ENCODE measurements around the gene GUCY1B1.

The GUCY1B1 gene

DNA sequence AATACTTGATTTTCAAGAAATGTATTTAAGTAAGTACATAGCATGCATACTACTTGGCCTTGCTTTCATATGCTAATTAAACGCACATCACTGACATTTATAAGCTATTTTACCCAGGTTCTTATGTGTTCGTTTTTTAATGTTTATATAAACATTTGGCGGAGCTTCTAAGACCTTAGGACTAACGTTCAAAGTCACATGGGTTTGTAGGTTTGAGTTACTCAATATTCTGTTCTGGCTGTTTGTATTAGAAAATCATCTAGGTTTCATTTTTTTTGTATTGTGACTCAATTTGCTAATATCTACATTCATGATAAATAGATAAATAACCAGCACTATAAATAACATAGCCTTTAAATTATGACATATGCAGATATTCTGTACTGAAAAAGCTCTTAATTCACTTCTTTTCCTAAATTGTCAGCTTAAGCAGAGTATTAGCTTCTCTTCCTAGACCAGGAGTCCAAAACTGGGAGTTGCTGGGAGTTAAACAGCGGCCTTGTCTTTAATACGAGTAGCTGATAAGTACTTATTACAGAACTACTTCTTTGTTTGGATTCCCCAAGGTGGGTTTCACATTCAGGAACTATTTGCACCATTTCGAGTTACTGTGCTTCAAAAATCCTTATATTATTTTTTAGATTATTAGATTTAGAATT lies 42.0 kb downstream of the GUCY1B1 start:
- Histone ChIP-seq H3K9ac (ENCODE audit: low read depth, low read length, poor library complexity) (no peak overlapping the region), H4K91ac (ENCODE audit: low read depth, low read length, poor library complexity) (no peak overlapping the region), H3K36me3 (replicated peaks in 1 of 2; ENCODE audit: control insufficient read depth in 2 of 2, insufficient read depth in 2 of 2, low read length in 2 of 2) (peaks cover 4 to 11% of the 10 kb centered on the region in 2 donors), H2BK15ac (ENCODE audit: low read length) (no peak overlapping the region), H3K79me1 (ENCODE audit: low read depth, low read length) (no peaks in the 10 kb centered on the region), H3K4me2 (ENCODE audit: insufficient read depth, low read length, poor library complexity, severe bottlenecking) (no peak overlapping the region), H2AFZ (ENCODE audit: low read length) (no peak overlapping the region), H3K14ac (ENCODE audit: low read length) (no peak overlapping the region), H3K4me1 (ENCODE audit: control insufficient read depth in 2 of 2, insufficient read depth in 1 of 2, low read depth in 1 of 2, low read length in 2 of 2) (no peaks in the 10 kb centered on the region), H3K27ac (replicated peaks; ENCODE audit: low read length) (no peak overlapping the region), H2BK120ac (ENCODE audit: low read depth, low read length) (no peak overlapping the region), H4K8ac (ENCODE audit: low read depth, low read length) (no peak overlapping the region), H3K23ac (ENCODE audit: low read depth, low read length, poor library complexity) (no peak overlapping the region), H3K9me3 (replicated peaks in 1 of 2; ENCODE audit: control insufficient read depth in 2 of 2, insufficient read depth in 1 of 2, low read depth in 1 of 2, low read length in 2 of 2) (no peaks in the 10 kb centered on the region), H2BK12ac (ENCODE audit: low read length) (no peak overlapping the region), H3K18ac (ENCODE audit: low read length) (no peak overlapping the region), H2AK5ac (ENCODE audit: low read depth, low read length) (no peak overlapping the region), H2BK5ac (ENCODE audit: low read length) (no peak overlapping the region), H3K4me3 (ENCODE audit: low read length in 2 of 2) (no peak overlapping the region), H3K27me3 (ENCODE audit: control insufficient read depth in 3 of 3, insufficient read depth in 3 of 3, low read depth in 1 of 3, low read length in 3 of 3) (no peaks in the 10 kb centered on the region), H3K4ac (ENCODE audit: low read length) (no peak overlapping the region)
- WGBS, 2 donors (ENCODE audit: extremely low coverage in 2 of 2, insufficient read length in 2 of 2, insufficient replicate concordance in 1 of 2) = no CpG with 5 or more reads among the region's 7 CpGs
- DNase-seq (ENCODE audit: low spot score) = no peak

DNA sequence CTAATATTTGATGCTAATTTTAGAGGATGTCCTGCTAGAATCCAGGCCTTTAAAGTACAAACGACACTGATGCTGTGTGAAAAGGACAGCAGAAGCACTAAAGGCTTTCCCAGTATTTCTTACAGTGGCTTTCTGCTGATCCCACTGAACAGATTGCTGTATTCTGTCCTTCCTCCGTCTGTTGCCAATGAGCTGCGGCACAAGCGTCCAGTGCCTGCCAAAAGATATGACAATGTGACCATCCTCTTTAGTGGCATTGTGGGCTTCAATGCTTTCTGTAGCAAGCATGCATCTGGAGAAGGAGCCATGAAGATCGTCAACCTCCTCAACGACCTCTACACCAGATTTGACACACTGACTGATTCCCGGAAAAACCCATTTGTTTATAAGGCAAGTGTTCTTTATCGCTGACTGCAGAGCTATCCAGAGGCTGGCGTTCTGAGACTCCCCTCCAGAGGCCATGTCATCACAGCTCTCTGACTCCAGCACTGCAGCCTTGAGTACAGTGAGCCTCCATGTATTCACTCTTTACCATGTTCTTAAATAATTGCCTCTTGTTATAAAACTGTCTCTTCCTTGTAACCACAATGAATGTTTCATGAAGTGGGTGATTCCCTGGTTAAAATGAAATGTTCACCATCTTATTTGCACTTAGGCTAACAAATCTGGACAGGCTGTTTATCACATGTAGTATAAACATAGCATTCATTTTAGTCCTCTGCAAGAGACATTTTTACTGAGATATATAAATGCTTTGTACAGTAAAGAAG lies 43.6 kb downstream of the GUCY1B1 start:
- Histone ChIP-seq H3K27me3 (ENCODE audit: control insufficient read depth in 3 of 3, insufficient read depth in 3 of 3, low read depth in 1 of 3, low read length in 3 of 3) (no peaks in the 10 kb centered on the region), H3K4me2 (ENCODE audit: insufficient read depth, low read length, poor library complexity, severe bottlenecking) (no peak overlapping the region), H2BK120ac (ENCODE audit: low read depth, low read length) (no peak overlapping the region), H2BK5ac (ENCODE audit: low read length) (no peak overlapping the region), H3K4ac (ENCODE audit: low read length) (no peak overlapping the region), H2BK15ac (ENCODE audit: low read length) (no peak overlapping the region), H3K23ac (ENCODE audit: low read depth, low read length, poor library complexity) (no peak overlapping the region), H4K91ac (ENCODE audit: low read depth, low read length, poor library complexity) (no peak overlapping the region), H3K14ac (ENCODE audit: low read length) (no peak overlapping the region), H3K9ac (ENCODE audit: low read depth, low read length, poor library complexity) (no peak overlapping the region), H3K9me3 (replicated peaks in 1 of 2; ENCODE audit: control insufficient read depth in 2 of 2, insufficient read depth in 1 of 2, low read depth in 1 of 2, low read length in 2 of 2) (no peaks in the 10 kb centered on the region), H2BK12ac (ENCODE audit: low read length) (no peak overlapping the region), H3K18ac (ENCODE audit: low read length) (no peak overlapping the region), H3K79me1 (ENCODE audit: low read depth, low read length) (no peaks in the 10 kb centered on the region), H2AK5ac (ENCODE audit: low read depth, low read length) (no peak overlapping the region), H3K27ac (replicated peaks; ENCODE audit: low read length) (no peak overlapping the region), H3K4me1 (ENCODE audit: control insufficient read depth in 2 of 2, insufficient read depth in 1 of 2, low read depth in 1 of 2, low read length in 2 of 2) (no peaks in the 10 kb centered on the region), H2AFZ (ENCODE audit: low read length) (no peak overlapping the region), H4K8ac (ENCODE audit: low read depth, low read length) (no peak overlapping the region), H3K36me3 (replicated peaks in 1 of 2; ENCODE audit: control insufficient read depth in 2 of 2, insufficient read depth in 2 of 2, low read length in 2 of 2) (peaks cover 4 to 11% of the 10 kb centered on the region in 2 donors), H3K4me3 (ENCODE audit: low read length in 2 of 2) (no peak overlapping the region)
- WGBS, 2 donors (ENCODE audit: extremely low coverage in 2 of 2, insufficient read length in 2 of 2, insufficient replicate concordance in 1 of 2) = no CpG with 5 or more reads among the region's 9 CpGs
- no peak for DNase-seq (ENCODE audit: low spot score)

DNA sequence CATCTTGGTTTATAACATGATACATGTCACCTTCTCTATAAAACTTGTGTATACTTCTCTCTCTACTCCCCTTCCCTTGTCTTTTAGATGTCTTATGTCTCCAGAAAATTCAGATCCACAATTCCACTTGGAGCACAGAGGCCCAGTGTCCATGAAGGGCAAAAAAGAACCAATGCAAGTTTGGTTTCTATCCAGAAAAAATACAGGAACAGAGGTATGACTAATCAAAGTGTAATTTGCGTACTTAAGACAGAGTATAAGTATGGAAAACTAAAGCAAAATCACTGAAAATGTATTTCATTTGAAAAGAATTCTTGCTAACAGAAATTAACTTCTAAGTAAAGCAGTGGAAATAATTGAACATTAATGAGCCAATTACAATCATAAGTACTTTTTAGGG lies 46.2 kb downstream of the GUCY1B1 start:
- DNase-seq (ENCODE audit: low spot score) = no peak
- Histone ChIP-seq H3K4ac (ENCODE audit: low read length) (no peak overlapping the region), H2BK5ac (ENCODE audit: low read length) (no peak overlapping the region), H3K36me3 (replicated peaks in 1 of 2; ENCODE audit: control insufficient read depth in 2 of 2, insufficient read depth in 2 of 2, low read length in 2 of 2) (peaks cover 4 to 9% of the 10 kb centered on the region in 2 donors), H3K14ac (ENCODE audit: low read length) (no peak overlapping the region), H2BK15ac (ENCODE audit: low read length) (no peak overlapping the region), H2BK120ac (ENCODE audit: low read depth, low read length) (no peak overlapping the region), H3K27ac (replicated peaks; ENCODE audit: low read length) (no peak overlapping the region), H3K4me1 (ENCODE audit: control insufficient read depth in 2 of 2, insufficient read depth in 1 of 2, low read depth in 1 of 2, low read length in 2 of 2) (no peaks in the 10 kb centered on the region), H4K8ac (ENCODE audit: low read depth, low read length) (no peak overlapping the region), H3K18ac (ENCODE audit: low read length) (no peak overlapping the region), H2AK5ac (ENCODE audit: low read depth, low read length) (no peak overlapping the region), H3K9ac (ENCODE audit: low read depth, low read length, poor library complexity) (no peak overlapping the region), H3K9me3 (replicated peaks in 1 of 2; ENCODE audit: control insufficient read depth in 2 of 2, insufficient read depth in 1 of 2, low read depth in 1 of 2, low read length in 2 of 2) (no peaks in the 10 kb centered on the region), H4K91ac (ENCODE audit: low read depth, low read length, poor library complexity) (no peak overlapping the region), H3K23ac (ENCODE audit: low read depth, low read length, poor library complexity) (no peak overlapping the region), H3K27me3 (ENCODE audit: control insufficient read depth in 3 of 3, insufficient read depth in 3 of 3, low read depth in 1 of 3, low read length in 3 of 3) (no peaks in the 10 kb centered on the region), H3K4me3 (ENCODE audit: low read length in 2 of 2) (no peak overlapping the region), H2BK12ac (ENCODE audit: low read length) (no peak overlapping the region), H3K79me1 (ENCODE audit: low read depth, low read length) (no peaks in the 10 kb centered on the region), H2AFZ (ENCODE audit: low read length) (no peak overlapping the region), H3K4me2 (ENCODE audit: insufficient read depth, low read length, poor library complexity, severe bottlenecking) (no peak overlapping the region)
- WGBS, 2 donors (ENCODE audit: extremely low coverage in 2 of 2, insufficient read length in 2 of 2, insufficient replicate concordance in 1 of 2) = no CpG with 5 or more reads among the region's 1 CpG

GRCh38 chr4:155807021-155807420 lies 48.2 kb downstream of the GUCY1B1 start:
- H3K27ac ChIP-seq (replicated peaks; ENCODE audit: low read length) = no peak overlapping the region
- H3K9ac ChIP-seq (ENCODE audit: low read depth, low read length, poor library complexity) = no peak overlapping the region
- no peaks in the 10 kb centered on the region for H3K4me1 ChIP-seq (ENCODE audit: control insufficient read depth in 2 of 2, insufficient read depth in 1 of 2, low read depth in 1 of 2, low read length in 2 of 2)
- no peak overlapping the region for H3K23ac ChIP-seq (ENCODE audit: low read depth, low read length, poor library complexity)
- H3K4me2 ChIP-seq (ENCODE audit: insufficient read depth, low read length, poor library complexity, severe bottlenecking) = no peak overlapping the region
- no peak overlapping the region for H2BK15ac ChIP-seq (ENCODE audit: low read length)
- H2BK12ac ChIP-seq (ENCODE audit: low read length) = no peak overlapping the region
- peaks cover 4 to 9% of the 10 kb centered on the region in 2 donors for H3K36me3 ChIP-seq (replicated peaks in 1 of 2; ENCODE audit: control insufficient read depth in 2 of 2, insufficient read depth in 2 of 2, low read length in 2 of 2)
- no peak overlapping the region for H4K8ac ChIP-seq (ENCODE audit: low read depth, low read length)
- H3K9me3 ChIP-seq (replicated peaks in 1 of 2; ENCODE audit: control insufficient read depth in 2 of 2, insufficient read depth in 1 of 2, low read depth in 1 of 2, low read length in 2 of 2) = no peaks in the 10 kb centered on the region
- no peak overlapping the region for H2BK120ac ChIP-seq (ENCODE audit: low read depth, low read length)
- H4K91ac ChIP-seq (ENCODE audit: low read depth, low read length, poor library complexity) = no peak overlapping the region
- WGBS, 2 donors (ENCODE audit: extremely low coverage in 2 of 2, insufficient read length in 2 of 2, insufficient replicate concordance in 1 of 2) = no CpG with 5 or more reads among the region's 1 CpG
- DNase-seq (ENCODE audit: low spot score) = no peak
- no peak overlapping the region for H3K4ac ChIP-seq (ENCODE audit: low read length)
- H3K18ac ChIP-seq (ENCODE audit: low read length) = no peak overlapping the region
- no peak overlapping the region for H2BK5ac ChIP-seq (ENCODE audit: low read length)
- no peak overlapping the region for H3K4me3 ChIP-seq (ENCODE audit: low read length in 2 of 2)
- H2AK5ac ChIP-seq (ENCODE audit: low read depth, low read length) = no peak overlapping the region
- H3K79me1 ChIP-seq (ENCODE audit: low read depth, low read length) = no peaks in the 10 kb centered on the region
- H3K14ac ChIP-seq (ENCODE audit: low read length) = no peak overlapping the region
- no peaks in the 10 kb centered on the region for H3K27me3 ChIP-seq (ENCODE audit: control insufficient read depth in 3 of 3, insufficient read depth in 3 of 3, low read depth in 1 of 3, low read length in 3 of 3)
- no peak overlapping the region for H2AFZ ChIP-seq (ENCODE audit: low read length)
